Suprapubic skin (tissue), 4 donors: ENCODE results near the gene MINDY4. TPM values are rescaled to one million over a fixed set of nuclear protein-coding genes. Genes with fewer than 3 reads are reported as not detected.
"Not testable (repeated sequence)": the region's sequence is repeated elsewhere in the genome, so short reads cannot be mapped to it uniquely, and the experiment has no call there.

Experiments
- DNase-seq, 2 donors: peaks; one replicate each; pipeline ENCODE4 v3.0.0-alpha.2; 2019; ENCODE audit warnings: low spot score in 2 of 2
- H3K27ac ChIP-seq: fragments of 200-600 bp; sonication (generic); one replicate; pipeline ENCODE4 v1.5.1; 2019
- H3K27me3 ChIP-seq: fragments of 200-600 bp; sonication (generic); one replicate; pipeline ENCODE4 v1.5.1; 2019
- H3K36me3 ChIP-seq: fragments of 200-600 bp; sonication (generic); one replicate; pipeline ENCODE4 v1.5.1; 2019
- H3K4me1 ChIP-seq: fragments of 200-600 bp; sonication (generic); one replicate; pipeline ENCODE4 v1.5.1; 2019
- H3K4me3 ChIP-seq: fragments of 200-600 bp; sonication (generic); one replicate; pipeline ENCODE4 v1.5.1; 2019; ENCODE audit warnings: mild to moderate bottlenecking
- H3K9me3 ChIP-seq: fragments of 200-600 bp; sonication (generic); one replicate; pipeline ENCODE4 v1.5.1; 2019
- CTCF ChIP-seq, 2 donors: fragments of 200-600 bp in 1 of 2; fragments of 450-650 bp in 1 of 2; sonication (generic) in 1 of 2; IDR thresholded peaks; one replicate each; pipeline ENCODE4 v1.5.1; 2016 to 2019; ENCODE audit warnings: antibody characterized with exemption in 2 of 2, mild to moderate bottlenecking in 1 of 2, moderate library complexity in 1 of 2
- EP300 ChIP-seq: sonication (generic); formaldehyde crosslinking; IDR thresholded peaks from one replicate; pipeline ENCODE4 v1.6.1; 2017; ENCODE audit warnings: antibody characterized with exemption
- POLR2A ChIP-seq, 2 donors: fragments of 450-650 bp; IDR thresholded peaks; one replicate each; pipeline ENCODE4 v1.6.1; 2017; ENCODE audit warnings: antibody characterized with exemption in 2 of 2, mild to moderate bottlenecking in 2 of 2, moderate library complexity in 2 of 2
- POLR2AphosphoS5 ChIP-seq, 3 donors: sonication (generic); formaldehyde crosslinking; IDR thresholded peaks; one replicate each; pipeline ENCODE4 v1.6.1; 2017; ENCODE audit warnings: antibody characterized with exemption in 3 of 3
- WGBS: methylation state at CpG from one replicate; pipeline ENCODE4 v1.1.5; 2018; 5-methylcytosine and 5-hydroxymethylcytosine counted together
- total RNA-seq, 4 donors: library from RNA; depleted of rRNA; stranded (reverse); fragments of >200 nt; gene quantifications; one replicate each; pipeline ENCODE4 v1.1.0, GENCODE V29; 2016

Gene MINDY4
- total RNA-seq, 4 donors from 2014 or later: 4.6 to 10.5 (median 6.1) TPM

GRCh38 chr7:30826181-30826580, 55.0 kb downstream of the MINDY4 start:
- no peak overlapping the region for H3K4me3 ChIP-seq
- no peaks in the 10 kb centered on the region for H3K4me1 ChIP-seq
- no peak overlapping the region for H3K27ac ChIP-seq
- no peak for DNase-seq
- WGBS: 92% methylated on average over 7 of the region's 7 CpGs
- H3K9me3 ChIP-seq: no peaks in the 10 kb centered on the region
- TF ChIP-seq POLR2A (IDR thresholded peaks at IDR 0.05) (no peak), CTCF (IDR thresholded peaks at IDR 0.05) (no peak), EP300 (no peak), POLR2AphosphoS5 (IDR thresholded peaks at IDR 0.05) (no peak)
- H3K36me3 ChIP-seq: peaks cover 3% of the 10 kb centered on the region
- H3K27me3 ChIP-seq: no peaks in the 10 kb centered on the region

- peaks cover 3% of the 10 kb centered on the region for H3K36me3 ChIP-seq
- H3K4me1 ChIP-seq: no peaks in the 10 kb centered on the region
- H3K9me3 ChIP-seq: no peaks in the 10 kb centered on the region
- no peaks in the 10 kb centered on the region for H3K27me3 ChIP-seq
- 96% methylated on average over 9 of the region's 9 CpGs for WGBS
- DNase-seq: no peak
- no peak overlapping the region for H3K4me3 ChIP-seq
- TF ChIP-seq CTCF (IDR thresholded peaks at IDR 0.05) (no peak), EP300 (no peak), POLR2A (IDR thresholded peaks at IDR 0.05) (no peak), POLR2AphosphoS5 (IDR thresholded peaks at IDR 0.05) (no peak)
- H3K27ac ChIP-seq: no peak overlapping the region
These were observed 57.4 kb downstream of the MINDY4 start for GRCh38 chr7:30828591-30828990.

DNA sequence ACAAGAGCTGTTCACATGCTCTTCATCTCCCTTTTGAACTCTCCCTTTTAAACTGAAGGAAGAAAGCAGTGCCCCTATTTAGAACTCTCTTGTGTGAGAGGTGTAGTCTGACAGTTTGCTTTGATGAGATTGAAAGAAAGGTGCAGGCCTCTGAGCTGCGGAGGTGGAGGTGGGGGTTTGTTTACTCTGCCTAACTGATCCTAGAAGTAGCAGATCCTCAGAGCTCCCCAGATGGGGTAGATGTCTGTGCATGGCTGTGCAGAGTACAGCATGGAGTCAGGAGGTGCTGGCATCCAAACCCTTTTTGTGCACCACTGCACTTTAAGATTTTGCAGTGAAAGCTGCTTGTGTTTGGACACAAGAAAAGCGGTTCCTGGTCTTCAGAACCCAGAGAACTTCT, 58.3 kb downstream of the MINDY4 start:
- 85% methylated on average over 2 of the region's 2 CpGs for WGBS
- DNase-seq: no peak
- Histone ChIP-seq H3K4me3 (no peak overlapping the region), H3K27me3 (no peaks in the 10 kb centered on the region), H3K27ac (no peak overlapping the region), H3K36me3 (peaks cover 3% of the 10 kb centered on the region), H3K9me3 (no peaks in the 10 kb centered on the region), H3K4me1 (no peaks in the 10 kb centered on the region)
- no peak for TF ChIP-seq CTCF (IDR thresholded peaks at IDR 0.05)
- no peak for TF ChIP-seq POLR2A (IDR thresholded peaks at IDR 0.05)
- no peak for TF ChIP-seq POLR2AphosphoS5 (IDR thresholded peaks at IDR 0.05)
- no peak for TF ChIP-seq EP300

DNA sequence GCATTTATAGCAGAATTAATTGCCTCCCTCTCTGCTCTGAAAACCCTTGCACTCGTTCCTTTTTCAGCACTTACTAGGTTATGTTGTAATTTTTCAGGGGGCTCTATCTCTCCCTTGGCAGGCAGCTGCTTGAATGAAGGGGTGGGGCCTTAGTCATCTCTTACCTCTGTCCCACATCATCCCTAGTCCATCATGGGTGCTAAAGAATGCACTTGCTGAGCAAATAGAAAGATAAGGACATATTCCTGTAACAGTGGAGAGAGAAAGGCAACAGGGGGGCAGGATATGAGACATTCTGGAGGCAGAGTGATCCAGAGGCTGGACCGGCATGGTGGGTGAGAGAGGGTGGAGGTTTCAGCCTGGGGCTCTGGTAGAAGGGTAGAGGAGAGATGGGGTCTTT, 60.0 kb downstream of the MINDY4 start:
- WGBS: 89% methylated on average over 2 of the region's 2 CpGs
- Histone ChIP-seq H3K27me3 (no peaks in the 10 kb centered on the region), H3K4me3 (no peak overlapping the region), H3K4me1 (no peaks in the 10 kb centered on the region), H3K9me3 (no peaks in the 10 kb centered on the region), H3K36me3 (peaks cover 3% of the 10 kb centered on the region), H3K27ac (no peak overlapping the region)
- TF ChIP-seq CTCF (IDR thresholded peaks at IDR 0.05) (no peak), POLR2AphosphoS5 (IDR thresholded peaks at IDR 0.05) (no peak), EP300 (no peak), POLR2A (IDR thresholded peaks at IDR 0.05) (no peak)
- no peak for DNase-seq

GRCh38 chr7:30831936-30832335, 60.7 kb downstream of the MINDY4 start:
- Histone ChIP-seq H3K36me3 (peaks cover 4% of the 10 kb centered on the region), H3K27ac (no peak overlapping the region), H3K4me3 (no peak overlapping the region), H3K4me1 (no peaks in the 10 kb centered on the region), H3K9me3 (no peaks in the 10 kb centered on the region), H3K27me3 (no peaks in the 10 kb centered on the region)
- no peak for DNase-seq
- TF ChIP-seq POLR2A (IDR thresholded peaks at IDR 0.05): no peak
- no peak for TF ChIP-seq EP300
- no peak for TF ChIP-seq CTCF (IDR thresholded peaks at IDR 0.05)
- TF ChIP-seq POLR2AphosphoS5 (IDR thresholded peaks at IDR 0.05): no peak
- WGBS: 91% methylated on average over 5 of the region's 5 CpGs

- H3K4me1 ChIP-seq, H3K4me3 ChIP-seq, H3K36me3 ChIP-seq, H3K27ac ChIP-seq, H3K9me3 ChIP-seq, H3K27me3 ChIP-seq: not testable (repeated sequence)
- peak in 1 of 2 donors; percentile 41 for DNase-seq
- 91% methylated on average over 5 of the region's 6 CpGs for WGBS
These were observed 62.9 kb downstream of the MINDY4 start for GRCh38 chr7:30834017-30834674.
